Gastrocnemius medialis (tissue), 4 donors: ENCODE results near the gene UBIAD1.

Experiments
- CTCF ChIP-seq, 5 experiments: fragments of 450-650 bp in 3 of 5; fragments of 200-600 bp in 2 of 5; sonication (generic) in 2 of 5; IDR thresholded peaks in 4 of 5; conservative IDR thresholded peaks in 1 of 5; 1 replicate in 4 of 5; 2 replicates in 1 of 5; pipeline ENCODE4 v1.5.1; 2016 to 2019; ENCODE audit warnings: antibody characterized with exemption in 5 of 5, mild to moderate bottlenecking in 3 of 5, moderate library complexity in 3 of 5
- POLR2A ChIP-seq, 2 donors: fragments of 450-650 bp; IDR thresholded peaks; one replicate each; pipeline ENCODE4 v1.6.1; 2017; ENCODE audit warnings: antibody characterized with exemption in 2 of 2, mild to moderate bottlenecking in 2 of 2, moderate library complexity in 2 of 2

- TF ChIP-seq CTCF (IDR thresholded peaks at IDR 0.05 in 4 of 5, conservative IDR thresholded peaks at IDR 0.05 in 1 of 5): no peak
- TF ChIP-seq POLR2A (IDR thresholded peaks at IDR 0.05): no peak
Measured at GRCh38 chr1:11334821-11335220, 61.8 kb downstream of the UBIAD1 start.
